HG03039 (cell line): Measurements from ENCODE around the gene RHOBTB3.
"Not testable (repeated sequence)": the region's sequence is repeated elsewhere in the genome, so short reads cannot be mapped to it uniquely, and the experiment has no call there.

Source experiments
- ATAC-seq: cut with Tn5 transposase; IDR thresholded peaks from one replicate; pipeline ENCODE4 v1.9.1; 2021; ENCODE audit warnings: mild to moderate bottlenecking, moderate library complexity; ENCODE audit not compliant: unreplicated experiment

The RHOBTB3 gene

GRCh38 chr5:95712347-95712958, 18.7 kb upstream of the RHOBTB3 start:
- ATAC-seq = no peak

- ATAC-seq = not testable (repeated sequence)
Observed at GRCh38 chr5:95713246-95713645, 17.9 kb upstream of the RHOBTB3 start.

GRCh38 chr5:95713960-95714710, 17.0 kb upstream of the RHOBTB3 start:
- ATAC-seq = no peak

GRCh38 chr5:95715799-95716461, 15.2 kb upstream of the RHOBTB3 start:
- ATAC-seq = no peak

GRCh38 chr5:95717439-95717838, 13.7 kb upstream of the RHOBTB3 start:
- ATAC-seq = no peak

GRCh38 chr5:95718203-95718602, 12.9 kb upstream of the RHOBTB3 start:
- ATAC-seq = peak; percentile 90

GRCh38 chr5:95718738-95719137, 12.4 kb upstream of the RHOBTB3 start:
- ATAC-seq = no peak

- ATAC-seq = no peak
Observed at GRCh38 chr5:95720094-95720786, 10.9 kb upstream of the RHOBTB3 start.

GRCh38 chr5:95721582-95722295, 9.4 kb upstream of the RHOBTB3 start:
- no peak for ATAC-seq

GRCh38 chr5:95723632-95724369, 7.3 kb upstream of the RHOBTB3 start:
- ATAC-seq = no peak

- ATAC-seq = no peak
Observed at GRCh38 chr5:95725071-95725820, 5.9 kb upstream of the RHOBTB3 start.

- peak; percentile 29 for ATAC-seq
Observed at GRCh38 chr5:95725937-95726810, 5.0 kb upstream of the RHOBTB3 start.

GRCh38 chr5:95726811-95727763, 4.0 kb upstream of the RHOBTB3 start:
- no peak for ATAC-seq

GRCh38 chr5:95727764-95728191, 3.4 kb upstream of the RHOBTB3 start:
- ATAC-seq = no peak

GRCh38 chr5:95728494-95729114, 2.5 kb upstream of the RHOBTB3 start:
- ATAC-seq = no peak

GRCh38 chr5:95729115-95730010, 1.8 kb upstream of the RHOBTB3 start:
- ATAC-seq = no peak
